Colonic mucosa (tissue), 4 donors: ENCODE data around the gene STRN3. TPM values are rescaled to one million over a fixed set of nuclear protein-coding genes. Genes with fewer than 3 reads are reported as not detected.

Source experiments
- DNase-seq: peaks from one replicate; pipeline ENCODE4 v3.0.0-alpha.2; 2020
- H3K27ac ChIP-seq: fragments of 200-600 bp; one replicate; pipeline ENCODE4 v1.8.0; 2021
- H3K27me3 ChIP-seq: fragments of 200-600 bp; one replicate; pipeline ENCODE4 v1.8.0; 2021
- H3K36me3 ChIP-seq: fragments of 200-600 bp; one replicate; pipeline ENCODE4 v1.8.0; 2021
- H3K4me1 ChIP-seq: fragments of 200-600 bp; one replicate; pipeline ENCODE4 v1.8.0; 2021; ENCODE audit warnings: mild to moderate bottlenecking
- H3K4me3 ChIP-seq: fragments of 200-600 bp; one replicate; pipeline ENCODE4 v1.8.0; 2021
- H3K9ac ChIP-seq, 2 donors: one replicate each; pipeline ENCODE4 v1.7.0; 2013; ENCODE audit warnings: control low read depth in 2 of 2, low read depth in 2 of 2, low read length in 2 of 2
- H3K9me3 ChIP-seq: fragments of 200-600 bp; one replicate; pipeline ENCODE4 v1.8.0; 2021
- intact Hi-C: fragments of 100-400 bp; cut with DNase I; formaldehyde crosslinking; loops from one replicate; pipeline ENCODE4 v1.14.1; 2022
- total RNA-seq, 2 donors: library from RNA; stranded (reverse); fragmentation: NEBNext Ultra II Directional in 1 of 2; extraction: Animal tissue kit (Norgen Biotek cat#: 25700) in 1 of 2; gene quantifications; one replicate each; pipeline ENCODE4 v1.2.1, GENCODE V29; 2021
- TF ChIP-seq, protein P1 (sequence below): fragments of 200-600 bp; IDR thresholded peaks from one replicate; pipeline ENCODE4 v1.8.0; 2022; ENCODE audit warnings: antibody characterized with exemption, mild to moderate bottlenecking
- donor health status: healthy.
- donor health status: DM: no; HTN: no; CAD: no.
- donor health status: DM: no; HTN: no; CAD: no.

The STRN3 gene
- total RNA-seq, 2 donors from 2014 or later = 23.6 to 41.1 TPM

GRCh38 chr14:31003284-31003683, 22.9 kb downstream of the STRN3 start:
- Histone ChIP-seq H3K27me3 (no peaks in the 10 kb centered on the region), H3K27ac (no peak overlapping the region), H3K9ac (no peak overlapping the region), H3K4me3 (no peak overlapping the region), H3K9me3 (no peaks in the 10 kb centered on the region), H3K36me3 (no peaks in the 10 kb centered on the region), H3K4me1 (no peaks in the 10 kb centered on the region)
- intact Hi-C loops = no loop called here
- TF ChIP-seq, protein P1, sequence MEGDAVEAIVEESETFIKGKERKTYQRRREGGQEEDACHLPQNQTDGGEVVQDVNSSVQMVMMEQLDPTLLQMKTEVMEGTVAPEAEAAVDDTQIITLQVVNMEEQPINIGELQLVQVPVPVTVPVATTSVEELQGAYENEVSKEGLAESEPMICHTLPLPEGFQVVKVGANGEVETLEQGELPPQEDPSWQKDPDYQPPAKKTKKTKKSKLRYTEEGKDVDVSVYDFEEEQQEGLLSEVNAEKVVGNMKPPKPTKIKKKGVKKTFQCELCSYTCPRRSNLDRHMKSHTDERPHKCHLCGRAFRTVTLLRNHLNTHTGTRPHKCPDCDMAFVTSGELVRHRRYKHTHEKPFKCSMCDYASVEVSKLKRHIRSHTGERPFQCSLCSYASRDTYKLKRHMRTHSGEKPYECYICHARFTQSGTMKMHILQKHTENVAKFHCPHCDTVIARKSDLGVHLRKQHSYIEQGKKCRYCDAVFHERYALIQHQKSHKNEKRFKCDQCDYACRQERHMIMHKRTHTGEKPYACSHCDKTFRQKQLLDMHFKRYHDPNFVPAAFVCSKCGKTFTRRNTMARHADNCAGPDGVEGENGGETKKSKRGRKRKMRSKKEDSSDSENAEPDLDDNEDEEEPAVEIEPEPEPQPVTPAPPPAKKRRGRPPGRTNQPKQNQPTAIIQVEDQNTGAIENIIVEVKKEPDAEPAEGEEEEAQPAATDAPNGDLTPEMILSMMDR = no peak
- no peak for DNase-seq

GRCh38 chr14:31001339-31001658, 24.9 kb downstream of the STRN3 start:
- H3K4me3 ChIP-seq = no peak overlapping the region
- no peaks in the 10 kb centered on the region for H3K36me3 ChIP-seq
- no peaks in the 10 kb centered on the region for H3K27me3 ChIP-seq
- no peaks in the 10 kb centered on the region for H3K9me3 ChIP-seq
- TF ChIP-seq, protein P1 = no peak
- H3K9ac ChIP-seq = no peak overlapping the region
- H3K4me1 ChIP-seq = no peaks in the 10 kb centered on the region
- no peak overlapping the region for H3K27ac ChIP-seq
- intact Hi-C loops = no loop called here
- no peak for DNase-seq

DNA sequence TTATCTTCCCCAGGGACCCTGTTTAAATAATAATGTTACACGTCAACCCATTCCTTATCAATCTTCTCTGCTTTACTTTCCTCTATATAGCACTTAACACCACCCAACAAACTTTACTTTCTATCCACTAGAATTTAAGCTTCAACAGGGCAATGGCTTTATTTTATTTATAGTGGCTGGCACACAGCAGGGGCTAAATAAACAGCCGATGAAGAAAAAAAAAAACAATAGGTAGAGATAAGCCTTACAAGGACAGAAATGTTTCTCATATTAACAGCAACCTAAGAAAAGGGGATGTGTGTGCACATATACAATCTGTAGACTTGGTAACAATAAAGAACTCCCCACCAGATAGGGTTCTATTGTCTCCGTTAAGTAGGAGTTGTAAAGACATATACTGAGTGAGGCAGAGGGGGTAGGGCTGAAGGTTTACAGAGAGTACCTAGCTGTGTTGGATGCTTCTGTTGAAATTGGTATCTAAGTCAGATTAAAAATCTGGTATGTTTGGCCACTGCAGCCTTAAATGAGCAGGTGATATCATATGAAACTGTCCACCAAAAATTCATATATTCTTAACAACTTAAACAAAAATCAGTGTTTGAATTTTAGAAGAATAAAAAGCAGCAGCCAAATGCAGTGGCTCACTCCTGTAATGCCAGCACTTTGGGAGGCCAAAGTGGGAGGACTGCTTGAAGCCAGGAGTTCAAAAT, 25.4 kb downstream of the STRN3 start:
- Histone ChIP-seq H3K4me1 (no peaks in the 10 kb centered on the region), H3K27me3 (no peaks in the 10 kb centered on the region), H3K4me3 (no peak overlapping the region), H3K9ac (no peak overlapping the region), H3K9me3 (no peaks in the 10 kb centered on the region), H3K27ac (no peak overlapping the region), H3K36me3 (no peaks in the 10 kb centered on the region)
- intact Hi-C loops = no loop called here
- DNase-seq = no peak
- TF ChIP-seq, protein P1 = no peak

- no peaks in the 10 kb centered on the region for H3K36me3 ChIP-seq
- H3K9ac ChIP-seq = no peak overlapping the region
- H3K9me3 ChIP-seq = no peaks in the 10 kb centered on the region
- no peaks in the 10 kb centered on the region for H3K27me3 ChIP-seq
- H3K27ac ChIP-seq = no peak overlapping the region
- intact Hi-C loops = no loop called here
- no peak for DNase-seq
- no peak overlapping the region for H3K4me3 ChIP-seq
- TF ChIP-seq, protein P1 = no peak
- no peaks in the 10 kb centered on the region for H3K4me1 ChIP-seq
Observed at GRCh38 chr14:30999038-30999773, 27.0 kb downstream of the STRN3 start.

DNA sequence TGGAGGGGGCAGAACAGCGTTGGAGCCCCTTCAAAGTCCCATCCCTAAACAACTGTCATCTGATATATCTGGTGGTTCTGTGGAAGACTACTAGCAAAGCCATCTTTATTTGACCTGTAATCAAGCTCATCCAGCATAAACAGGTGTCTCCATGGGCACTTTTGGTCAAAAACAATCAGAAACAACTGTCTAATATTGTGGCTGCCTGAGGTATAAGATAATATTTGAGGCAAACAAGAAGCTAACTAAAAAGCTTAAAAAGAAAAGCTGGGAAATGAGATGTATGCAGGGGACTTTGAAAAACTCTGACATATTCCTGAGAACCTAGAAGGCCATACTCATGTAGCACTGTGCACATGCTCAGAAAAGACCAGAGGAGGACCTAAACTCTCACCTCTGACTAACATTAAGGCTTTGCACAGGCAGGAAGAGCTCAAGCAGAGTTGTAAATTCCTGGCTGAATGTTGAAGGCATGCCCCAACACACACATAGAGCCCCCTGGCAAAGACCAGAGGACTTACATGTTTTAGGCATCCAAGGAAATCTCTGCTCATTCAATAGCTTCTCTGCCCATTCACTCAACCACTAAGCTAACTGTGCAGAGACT, 28.0 kb downstream of the STRN3 start:
- Histone ChIP-seq H3K4me3 (no peak overlapping the region), H3K36me3 (no peaks in the 10 kb centered on the region), H3K27me3 (no peaks in the 10 kb centered on the region), H3K27ac (no peak overlapping the region), H3K9me3 (no peaks in the 10 kb centered on the region), H3K9ac (no peak overlapping the region), H3K4me1 (no peaks in the 10 kb centered on the region)
- TF ChIP-seq, protein P1 = no peak
- no peak for DNase-seq
- intact Hi-C loops = no loop called here
